ENCODE results near the gene LACTBL1. TPM values are rescaled to one million over a fixed set of nuclear protein-coding genes. Genes with fewer than 3 reads are reported as not detected.

LACTBL1 gene
- total RNA-seq, 2 donors from 2014 or later, result not detected

DNA sequence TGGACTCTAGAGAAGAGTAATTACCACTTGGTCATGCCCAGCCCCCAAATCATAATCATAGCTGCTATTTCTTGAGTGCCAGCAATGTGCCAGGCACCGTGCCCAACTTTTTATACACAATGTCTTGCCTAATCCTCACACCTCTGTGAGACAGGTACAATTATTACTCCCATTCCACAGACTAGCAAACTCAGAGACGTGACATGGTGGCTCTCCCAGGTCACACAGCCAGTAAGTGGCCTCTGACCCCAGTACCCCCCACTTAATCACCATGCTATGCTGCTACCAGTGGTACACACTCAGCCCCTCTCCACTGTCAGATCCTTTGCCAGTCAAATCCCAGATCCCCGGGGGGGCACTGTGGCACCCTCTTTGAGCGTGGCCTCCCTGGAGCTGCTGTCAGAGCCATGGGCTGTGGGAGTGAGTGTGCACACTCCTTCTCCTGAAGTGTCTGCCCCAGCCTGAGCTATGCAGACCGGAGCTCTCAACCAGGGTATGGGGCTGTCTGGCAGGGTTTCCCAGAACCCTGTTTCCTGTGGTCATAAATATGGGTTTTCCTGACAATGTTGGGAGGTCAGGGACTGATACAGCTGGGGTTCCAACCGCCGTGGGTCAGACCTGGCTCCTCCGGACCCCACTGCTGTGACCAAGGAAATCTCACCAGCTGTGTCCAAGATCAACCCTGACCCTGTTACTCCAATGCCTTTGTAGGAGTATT, 51.8 kb downstream of the LACTBL1 start:
- H3K27me3 Mint-ChIP-seq (ENCODE audit: low read depth), result no peaks in the 10 kb centered on the region
- H3K36me3 Mint-ChIP-seq (ENCODE audit: insufficient read depth in 2 of 2), result no peaks in the 10 kb centered on the region
- H3K4me3 Mint-ChIP-seq, result no peak overlapping the region
- no peak for DNase-seq
- H3K27ac Mint-ChIP-seq, result no peak overlapping the region
- no peak for ATAC-seq (replicated peaks in 1 of 2)
- H3K4me1 Mint-ChIP-seq (ENCODE audit: low read depth), result no peaks in the 10 kb centered on the region
- no peaks in the 10 kb centered on the region for H3K9me3 Mint-ChIP-seq

DNA sequence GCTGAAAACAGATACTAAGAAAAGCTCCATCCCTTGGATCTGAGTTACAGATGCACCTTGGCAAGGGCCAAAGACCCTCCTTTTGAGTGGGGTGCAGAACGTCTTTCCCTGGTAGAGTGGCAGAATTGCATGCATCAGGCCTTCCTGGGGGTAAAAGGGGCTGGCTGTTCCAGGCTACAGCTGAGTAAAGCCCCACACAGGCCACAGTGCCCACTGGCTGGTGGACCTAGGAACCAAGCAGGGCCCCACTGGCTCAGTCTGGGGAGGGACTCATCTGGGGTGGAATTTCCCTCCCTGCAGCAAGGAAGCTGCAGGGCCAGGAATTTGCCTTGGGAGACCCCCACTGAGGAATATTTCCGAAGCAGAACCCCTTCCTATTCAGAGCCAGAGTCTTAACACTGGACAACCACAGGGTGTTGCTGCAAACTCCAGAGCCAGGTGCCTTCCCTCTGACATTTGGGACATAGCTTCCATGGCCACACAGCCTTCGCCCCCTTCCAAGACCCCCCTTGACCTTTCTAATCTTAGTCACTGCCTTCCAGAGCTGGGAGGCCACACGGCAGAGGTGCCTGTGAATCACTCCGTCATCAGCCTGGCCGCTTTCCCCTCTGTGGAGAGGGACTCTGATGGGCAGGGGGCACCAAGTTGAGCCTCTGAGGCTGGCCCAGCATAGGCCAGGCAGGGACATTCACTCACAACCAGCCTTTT, 52.5 kb downstream of the LACTBL1 start:
- no peaks in the 10 kb centered on the region for H3K9me3 Mint-ChIP-seq
- no peak overlapping the region for H3K4me3 Mint-ChIP-seq
- H3K4me1 Mint-ChIP-seq (ENCODE audit: low read depth), result no peaks in the 10 kb centered on the region
- no peak overlapping the region for H3K27ac Mint-ChIP-seq
- H3K36me3 Mint-ChIP-seq (ENCODE audit: insufficient read depth in 2 of 2), result no peaks in the 10 kb centered on the region
- ATAC-seq (replicated peaks in 1 of 2), result no peak
- no peak for DNase-seq
- H3K27me3 Mint-ChIP-seq (ENCODE audit: low read depth), result no peaks in the 10 kb centered on the region

GRCh38 chr1:22919341-22920025, 53.2 kb downstream of the LACTBL1 start:
- DNase-seq (no peak), ATAC-seq (replicated peaks in 1 of 2) (no peak)
- no peaks in the 10 kb centered on the region for H3K4me1 Mint-ChIP-seq (ENCODE audit: low read depth)
- no peaks in the 10 kb centered on the region for H3K9me3 Mint-ChIP-seq
- H3K27me3 Mint-ChIP-seq (ENCODE audit: low read depth), result no peaks in the 10 kb centered on the region
- H3K27ac Mint-ChIP-seq, result no peak overlapping the region
- no peaks in the 10 kb centered on the region for H3K36me3 Mint-ChIP-seq (ENCODE audit: insufficient read depth in 2 of 2)
- no peak overlapping the region for H3K4me3 Mint-ChIP-seq

GRCh38 chr1:22918644-22919043, 54.0 kb downstream of the LACTBL1 start:
- no peak overlapping the region for H3K27ac Mint-ChIP-seq
- DNase-seq (no peak), ATAC-seq (replicated peaks in 1 of 2) (no peak)
- no peaks in the 10 kb centered on the region for H3K27me3 Mint-ChIP-seq (ENCODE audit: low read depth)
- no peaks in the 10 kb centered on the region for H3K36me3 Mint-ChIP-seq (ENCODE audit: insufficient read depth in 2 of 2)
- H3K4me3 Mint-ChIP-seq, result no peak overlapping the region
- no peaks in the 10 kb centered on the region for H3K9me3 Mint-ChIP-seq
- H3K4me1 Mint-ChIP-seq (ENCODE audit: low read depth), result no peaks in the 10 kb centered on the region

DNA sequence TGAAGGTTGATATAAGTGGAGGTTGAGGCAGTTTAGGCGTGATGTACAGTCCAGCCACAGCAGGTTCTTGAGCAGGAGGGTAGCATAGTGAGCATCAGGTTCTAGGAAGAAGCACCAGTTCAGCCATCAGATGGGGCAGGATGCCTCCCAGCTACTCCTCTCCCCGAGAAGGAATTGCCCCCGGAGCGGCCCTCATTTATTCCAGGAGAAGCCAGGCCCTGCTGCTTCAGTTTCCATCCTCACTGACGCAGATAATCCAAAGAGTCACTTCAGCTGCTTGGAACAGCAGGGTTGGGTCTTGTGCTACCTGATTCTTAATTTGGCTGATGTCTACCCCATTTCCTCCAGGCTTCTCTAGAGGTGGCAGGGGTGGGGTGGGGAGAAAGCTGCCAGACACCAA, 54.7 kb downstream of the LACTBL1 start:
- no peaks in the 10 kb centered on the region for H3K9me3 Mint-ChIP-seq
- H3K27ac Mint-ChIP-seq, result no peak overlapping the region
- H3K36me3 Mint-ChIP-seq (ENCODE audit: insufficient read depth in 2 of 2), result no peaks in the 10 kb centered on the region
- H3K4me1 Mint-ChIP-seq (ENCODE audit: low read depth), result no peaks in the 10 kb centered on the region
- no peak overlapping the region for H3K4me3 Mint-ChIP-seq
- no peak for ATAC-seq (replicated peaks in 1 of 2)
- no peaks in the 10 kb centered on the region for H3K27me3 Mint-ChIP-seq (ENCODE audit: low read depth)
- DNase-seq, result no peak

- Mint-ChIP-seq H3K4me3 (no peak overlapping the region), H3K4me1 (ENCODE audit: low read depth) (no peaks in the 10 kb centered on the region), H3K27me3 (ENCODE audit: low read depth) (no peaks in the 10 kb centered on the region), H3K27ac (no peak overlapping the region), H3K9me3 (no peaks in the 10 kb centered on the region), H3K36me3 (ENCODE audit: insufficient read depth in 2 of 2) (no peaks in the 10 kb centered on the region)
- no peak for DNase-seq
- no peak for ATAC-seq (replicated peaks in 1 of 2)
Observed at GRCh38 chr1:22916471-22916820, 56.2 kb downstream of the LACTBL1 start.

DNA sequence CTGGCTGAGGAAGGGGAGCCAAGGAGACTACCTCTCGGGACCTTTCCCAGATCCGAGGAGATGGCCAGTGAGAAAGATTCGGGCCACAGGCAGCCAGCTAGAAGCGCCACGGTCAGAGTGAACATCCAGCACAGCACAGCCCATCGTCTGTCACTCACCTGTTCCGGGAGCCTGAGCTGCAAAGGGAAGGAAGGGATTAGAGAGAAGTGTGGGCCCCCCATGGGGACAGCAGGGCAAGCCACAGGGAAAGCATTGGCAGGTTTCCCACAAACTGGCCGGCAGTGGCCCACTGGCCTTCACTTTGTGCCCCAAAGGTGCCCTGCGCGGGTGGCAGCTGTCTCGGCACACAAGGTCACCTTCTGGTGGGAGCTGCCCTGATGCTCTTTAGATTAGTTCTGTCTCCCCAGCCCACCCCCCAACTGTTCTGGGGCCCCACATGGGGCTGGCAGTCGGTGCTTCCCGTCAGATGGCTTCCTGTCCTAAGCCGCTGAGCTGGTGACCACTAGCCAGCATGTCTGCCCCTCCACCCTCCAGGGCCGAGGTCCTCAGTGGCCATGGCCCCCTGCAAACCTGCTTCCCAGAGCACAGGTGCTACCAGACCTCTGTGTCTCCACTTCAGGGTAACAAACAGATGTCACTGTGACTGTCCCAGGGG, 56.7 kb downstream of the LACTBL1 start:
- Mint-ChIP-seq H3K4me1 (ENCODE audit: low read depth) (no peaks in the 10 kb centered on the region), H3K9me3 (no peaks in the 10 kb centered on the region), H3K36me3 (ENCODE audit: insufficient read depth in 2 of 2) (no peaks in the 10 kb centered on the region), H3K27me3 (ENCODE audit: low read depth) (no peaks in the 10 kb centered on the region), H3K27ac (no peak overlapping the region), H3K4me3 (no peak overlapping the region)
- no peak for DNase-seq
- no peak for ATAC-seq (replicated peaks in 1 of 2)

DNA sequence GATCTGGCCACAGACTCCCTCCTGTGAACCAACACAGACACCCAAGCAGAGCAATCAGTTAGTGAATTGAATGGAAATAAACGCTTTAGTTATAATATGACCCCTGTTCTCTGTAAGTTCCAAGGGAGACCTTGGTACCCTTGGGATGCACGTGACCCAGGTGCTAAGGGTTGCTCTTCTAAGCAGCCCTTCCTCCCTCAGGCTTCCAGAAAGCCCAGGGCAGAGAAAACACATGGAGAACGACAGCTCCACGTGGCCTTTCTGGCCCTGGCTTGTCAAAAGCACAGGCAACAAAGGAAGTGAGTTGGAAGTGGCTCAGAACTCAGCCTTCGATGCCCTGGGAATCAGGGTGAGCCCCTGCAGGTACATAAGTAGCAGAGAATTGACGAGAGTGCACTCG, 57.4 kb downstream of the LACTBL1 start:
- no peak for DNase-seq
- no peak overlapping the region for H3K4me3 Mint-ChIP-seq
- no peaks in the 10 kb centered on the region for H3K9me3 Mint-ChIP-seq
- no peaks in the 10 kb centered on the region for H3K4me1 Mint-ChIP-seq (ENCODE audit: low read depth)
- no peak for ATAC-seq (replicated peaks in 1 of 2)
- H3K27me3 Mint-ChIP-seq (ENCODE audit: low read depth), result no peaks in the 10 kb centered on the region
- H3K27ac Mint-ChIP-seq, result no peak overlapping the region
- no peaks in the 10 kb centered on the region for H3K36me3 Mint-ChIP-seq (ENCODE audit: insufficient read depth in 2 of 2)

- H3K27me3 Mint-ChIP-seq (ENCODE audit: low read depth), result no peaks in the 10 kb centered on the region
- DNase-seq, result no peak
Observed at GRCh38 chr1:22914633-22915217, 57.9 kb downstream of the LACTBL1 start.

DNA sequence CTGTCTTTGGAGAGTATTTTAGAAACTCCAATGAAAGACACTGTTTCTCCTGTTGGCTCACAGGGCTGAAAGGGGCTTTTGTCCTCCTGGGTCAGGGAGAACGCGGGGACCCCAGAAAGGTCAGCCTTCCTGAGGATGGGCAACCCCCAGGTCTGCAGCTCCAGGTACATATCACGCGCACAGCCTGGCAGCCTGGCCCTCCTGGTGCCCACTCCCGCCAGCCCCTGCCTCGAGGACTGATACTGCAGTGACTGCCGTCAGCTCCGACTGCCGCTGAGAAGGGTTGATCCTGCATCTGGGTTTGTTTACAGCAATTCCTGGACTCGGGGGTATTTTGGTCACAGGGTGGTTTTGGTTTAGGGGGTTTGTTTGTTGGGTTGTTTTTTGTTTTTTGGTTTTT, 58.5 kb downstream of the LACTBL1 start:
- Mint-ChIP-seq H3K4me3 (no peak overlapping the region), H3K27ac (no peak overlapping the region), H3K4me1 (ENCODE audit: low read depth) (no peaks in the 10 kb centered on the region), H3K36me3 (ENCODE audit: insufficient read depth in 2 of 2) (no peaks in the 10 kb centered on the region), H3K9me3 (no peaks in the 10 kb centered on the region), H3K27me3 (ENCODE audit: low read depth) (no peaks in the 10 kb centered on the region)
- no peak for DNase-seq
- ATAC-seq (replicated peaks in 1 of 2), result no peak

More at GRCh38 chr1:22914633-22915217, 57.9 kb downstream of the LACTBL1 start:
- Mint-ChIP-seq H3K4me1 (ENCODE audit: low read depth) (no peaks in the 10 kb centered on the region), H3K36me3 (ENCODE audit: insufficient read depth in 2 of 2) (no peaks in the 10 kb centered on the region), H3K27ac (no peak overlapping the region), H3K9me3 (no peaks in the 10 kb centered on the region), H3K4me3 (no peak overlapping the region)
- ATAC-seq (replicated peaks in 1 of 2), result no peak

GRCh38 chr1:22913421-22914141, 59.1 kb downstream of the LACTBL1 start:
- no peaks in the 10 kb centered on the region for H3K27me3 Mint-ChIP-seq (ENCODE audit: low read depth)
- ATAC-seq (replicated peaks in 1 of 2), result no peak
- no peaks in the 10 kb centered on the region for H3K9me3 Mint-ChIP-seq
- no peaks in the 10 kb centered on the region for H3K4me1 Mint-ChIP-seq (ENCODE audit: low read depth)
- H3K4me3 Mint-ChIP-seq, result no peak overlapping the region
- H3K27ac Mint-ChIP-seq, result no peak overlapping the region
- H3K36me3 Mint-ChIP-seq (ENCODE audit: insufficient read depth in 2 of 2), result no peaks in the 10 kb centered on the region
- DNase-seq, result no peak

GRCh38 chr1:22912311-22912710, 60.4 kb downstream of the LACTBL1 start:
- no peaks in the 10 kb centered on the region for H3K9me3 Mint-ChIP-seq
- ATAC-seq (replicated peaks in 1 of 2) (no peak), DNase-seq (no peak)
- H3K4me1 Mint-ChIP-seq (ENCODE audit: low read depth), result no peaks in the 10 kb centered on the region
- H3K36me3 Mint-ChIP-seq (ENCODE audit: insufficient read depth in 2 of 2), result no peaks in the 10 kb centered on the region
- no peak overlapping the region for H3K4me3 Mint-ChIP-seq
- H3K27me3 Mint-ChIP-seq (ENCODE audit: low read depth), result no peaks in the 10 kb centered on the region
- no peak overlapping the region for H3K27ac Mint-ChIP-seq

All from activated T-cell treated with anti-CD3 and anti-CD28 coated beads, Interleukin-2, amount 50 U/mL, for 72 hours (primary cell).